ENCODE measurements around the gene SENP8. TPM values are rescaled to one million over a fixed set of nuclear protein-coding genes. Genes with fewer than 3 reads are reported as not detected.

The SENP8 gene
- total RNA-seq, 2 donors from 2014 or later, result 0.54 to 0.78 TPM

- H3K27me3 ChIP-seq (replicated peaks; ENCODE audit: insufficient read depth), result no peaks in the 10 kb centered on the region
- peaks cover 0 to 9% of the 10 kb centered on the region in 2 donors for H3K4me1 ChIP-seq (ENCODE audit: control insufficient read depth in 1 of 2, low read depth in 2 of 2)
- ATAC-seq (ENCODE audit: insufficient number of reproducible peaks, low FRiP score, low read depth), result no peak
- no peak for TF ChIP-seq CTCF (IDR thresholded peaks at IDR 0.05)
- DNase-seq (ENCODE audit: low spot score), result no peak
- no peaks in the 10 kb centered on the region for H3K36me3 ChIP-seq
- no peaks in the 10 kb centered on the region for H3K9me3 ChIP-seq
- H3K4me3 ChIP-seq, result no peak overlapping the region
- H3K27ac ChIP-seq, result no peak overlapping the region
Measured at GRCh38 chr15:72077950-72078349, 40.3 kb upstream of the SENP8 start.

GRCh38 chr15:72078887-72079286, 39.3 kb upstream of the SENP8 start:
- DNase-seq (ENCODE audit: low spot score), result no peak

GRCh38 chr15:72082176-72082575, 36.0 kb upstream of the SENP8 start:
- peaks cover 0 to 5% of the 10 kb centered on the region in 2 donors for H3K4me1 ChIP-seq (ENCODE audit: control insufficient read depth in 1 of 2, low read depth in 2 of 2)
- no peak overlapping the region for H3K27ac ChIP-seq
- no peak overlapping the region for H3K4me3 ChIP-seq
- no peak for DNase-seq (ENCODE audit: low spot score)
- H3K36me3 ChIP-seq, result no peaks in the 10 kb centered on the region
- no peak for TF ChIP-seq CTCF (IDR thresholded peaks at IDR 0.05)
- no peak for ATAC-seq (ENCODE audit: insufficient number of reproducible peaks, low FRiP score, low read depth)
- H3K27me3 ChIP-seq (replicated peaks; ENCODE audit: insufficient read depth), result no peaks in the 10 kb centered on the region
- no peaks in the 10 kb centered on the region for H3K9me3 ChIP-seq

More at GRCh38 chr15:72078887-72079286, 39.3 kb upstream of the SENP8 start:
- no peak overlapping the region for H3K4me3 ChIP-seq
- H3K4me1 ChIP-seq (ENCODE audit: control insufficient read depth in 1 of 2, low read depth in 2 of 2), result peaks cover 0 to 9% of the 10 kb centered on the region in 2 donors
- H3K36me3 ChIP-seq, result no peaks in the 10 kb centered on the region
- no peak overlapping the region for H3K27ac ChIP-seq
- no peak for ATAC-seq (ENCODE audit: insufficient number of reproducible peaks, low FRiP score, low read depth)
- no peaks in the 10 kb centered on the region for H3K27me3 ChIP-seq (replicated peaks; ENCODE audit: insufficient read depth)
- no peaks in the 10 kb centered on the region for H3K9me3 ChIP-seq
- no peak for TF ChIP-seq CTCF (IDR thresholded peaks at IDR 0.05)

DNA sequence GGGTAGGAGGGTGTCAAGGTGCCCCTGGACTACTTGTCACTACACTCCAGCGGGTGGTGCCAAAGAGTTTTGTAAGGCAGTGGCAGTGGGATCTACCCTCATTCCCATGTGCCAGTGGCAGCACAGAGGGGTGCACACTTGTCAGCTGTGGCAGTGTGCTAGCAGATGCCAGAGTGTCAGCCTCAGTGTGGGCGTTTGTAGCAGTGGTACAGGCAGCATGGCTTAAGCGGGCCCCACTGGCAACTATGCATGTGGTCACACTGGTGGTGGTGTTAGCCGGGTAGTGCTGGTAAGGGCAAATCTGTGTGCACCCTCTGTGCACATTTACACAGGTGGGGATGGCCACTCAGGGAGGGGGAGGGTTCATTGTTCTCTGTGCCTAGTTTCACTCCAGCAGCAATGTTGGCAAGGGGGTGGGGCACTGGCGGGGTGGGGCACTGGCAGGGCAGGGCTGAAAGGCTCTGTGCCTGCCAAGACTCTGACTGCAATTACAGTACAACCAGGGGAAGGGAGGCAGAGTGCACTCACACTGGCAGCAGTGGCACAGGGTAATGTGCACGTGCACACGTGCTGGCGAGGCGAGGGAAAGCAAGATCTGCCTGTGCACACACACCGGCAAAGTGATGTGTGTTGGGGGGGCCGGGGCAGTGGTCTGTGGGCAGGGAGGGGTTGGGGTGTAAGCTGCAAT, 32.0 kb upstream of the SENP8 start:
- H3K4me3 ChIP-seq, result no peak overlapping the region
- H3K27me3 ChIP-seq (replicated peaks; ENCODE audit: insufficient read depth), result no peaks in the 10 kb centered on the region
- no peaks in the 10 kb centered on the region for H3K4me1 ChIP-seq (ENCODE audit: control insufficient read depth in 1 of 2, low read depth in 2 of 2)
- no peaks in the 10 kb centered on the region for H3K36me3 ChIP-seq
- no peak for ATAC-seq (ENCODE audit: insufficient number of reproducible peaks, low FRiP score, low read depth)
- H3K27ac ChIP-seq, result no peak overlapping the region
- no peak for TF ChIP-seq CTCF (IDR thresholded peaks at IDR 0.05)
- DNase-seq (ENCODE audit: low spot score), result no peak
- no peaks in the 10 kb centered on the region for H3K9me3 ChIP-seq

DNA sequence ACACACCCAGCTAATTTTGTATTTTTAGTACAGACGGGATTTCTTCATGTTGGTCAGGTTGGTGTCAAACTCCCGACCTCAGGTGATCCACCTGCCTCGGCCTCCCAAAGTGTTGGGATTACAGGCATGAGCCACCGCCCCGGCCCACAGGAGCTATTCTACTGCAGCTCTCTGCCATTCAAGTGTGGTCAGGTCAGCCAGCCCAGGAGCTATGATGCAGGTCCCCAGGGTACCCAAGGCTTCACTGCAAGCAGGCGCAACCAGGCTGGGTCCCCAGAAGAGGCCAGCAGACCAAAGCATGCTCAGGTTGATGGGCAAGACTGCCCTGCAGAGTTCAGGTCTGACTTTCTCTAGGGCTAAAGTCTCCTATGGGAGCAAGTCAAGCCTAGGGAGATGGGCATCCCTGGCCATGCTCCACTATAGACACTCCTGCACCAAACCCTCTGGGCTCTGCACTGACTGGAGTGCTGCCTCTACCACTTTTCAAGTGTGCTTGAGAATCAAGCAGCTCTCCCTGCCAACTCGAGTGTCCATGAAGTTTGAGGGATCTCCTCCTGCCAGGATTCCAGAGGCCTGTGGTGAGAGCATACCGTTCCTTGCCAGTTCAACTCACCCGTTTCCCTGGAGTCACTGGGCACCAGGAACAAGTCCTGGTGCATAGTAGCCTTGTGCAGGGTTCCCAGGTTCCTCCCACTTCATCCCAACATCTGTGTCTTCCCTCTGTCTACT, 31.1 kb upstream of the SENP8 start:
- no peak for ATAC-seq (ENCODE audit: insufficient number of reproducible peaks, low FRiP score, low read depth)
- no peak for TF ChIP-seq CTCF (IDR thresholded peaks at IDR 0.05)
- no peak for DNase-seq (ENCODE audit: low spot score)

More for the DNA sequence above, 31.1 kb upstream of the SENP8 start:
- Histone ChIP-seq H3K27ac (no peak overlapping the region), H3K9me3 (no peaks in the 10 kb centered on the region), H3K4me3 (no peak overlapping the region), H3K4me1 (ENCODE audit: control insufficient read depth in 1 of 2, low read depth in 2 of 2) (no peaks in the 10 kb centered on the region), H3K36me3 (no peaks in the 10 kb centered on the region), H3K27me3 (replicated peaks; ENCODE audit: insufficient read depth) (no peaks in the 10 kb centered on the region)

All from thoracic aorta (tissue), 2 donors.